Kidney tubule cell (primary cell): ENCODE measurements around the gene ARMC5.

ENCODE experiments used
- DNase-seq: peaks from one replicate; pipeline ENCODE4 v3.0.0-alpha.2; 2018; ENCODE audit warnings: low spot score

The ARMC5 gene

DNA sequence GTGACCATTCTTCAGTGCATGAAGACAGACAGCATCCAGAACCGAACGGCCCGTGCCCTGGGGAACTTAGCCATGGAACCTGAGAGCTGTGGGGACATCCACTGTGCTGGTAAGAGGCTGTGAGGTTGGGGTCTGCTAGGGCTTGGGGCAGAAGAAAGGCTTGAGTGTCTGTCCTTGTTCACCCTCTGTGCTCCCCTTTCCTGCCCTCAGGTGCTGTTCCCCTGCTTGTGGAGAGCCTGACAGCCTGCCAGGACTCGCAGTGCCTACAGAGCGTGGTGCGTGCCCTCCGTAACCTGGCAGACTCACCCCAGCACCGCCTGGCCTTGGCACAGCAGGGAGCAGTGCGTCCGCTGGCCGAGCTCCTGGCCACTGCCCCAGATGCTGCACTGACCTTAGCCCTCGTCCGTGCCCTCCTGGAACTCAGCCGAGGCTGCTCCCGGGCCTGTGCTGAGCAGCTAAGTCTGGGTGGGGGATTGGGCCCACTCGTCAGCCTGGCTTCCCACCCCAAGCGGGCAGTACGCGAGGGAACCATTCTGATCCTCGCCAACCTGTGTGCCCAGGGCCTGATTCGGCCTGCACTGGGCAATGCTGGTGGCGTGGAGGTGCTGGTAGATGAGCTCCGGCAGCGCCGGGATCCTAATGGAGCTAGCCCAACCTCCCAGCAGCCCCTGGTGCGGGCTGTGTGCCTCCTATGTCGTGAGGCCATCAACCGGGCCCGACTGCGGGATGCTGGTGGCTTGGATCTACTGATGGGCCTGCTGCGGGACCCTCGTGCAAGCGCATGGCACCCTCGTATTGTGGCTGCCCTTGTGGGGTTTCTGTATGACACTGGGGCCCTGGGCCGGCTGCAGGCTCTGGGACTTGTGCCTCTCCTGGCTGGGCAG is 2.9 kb downstream of the ARMC5 start:
- no peak for DNase-seq

DNA sequence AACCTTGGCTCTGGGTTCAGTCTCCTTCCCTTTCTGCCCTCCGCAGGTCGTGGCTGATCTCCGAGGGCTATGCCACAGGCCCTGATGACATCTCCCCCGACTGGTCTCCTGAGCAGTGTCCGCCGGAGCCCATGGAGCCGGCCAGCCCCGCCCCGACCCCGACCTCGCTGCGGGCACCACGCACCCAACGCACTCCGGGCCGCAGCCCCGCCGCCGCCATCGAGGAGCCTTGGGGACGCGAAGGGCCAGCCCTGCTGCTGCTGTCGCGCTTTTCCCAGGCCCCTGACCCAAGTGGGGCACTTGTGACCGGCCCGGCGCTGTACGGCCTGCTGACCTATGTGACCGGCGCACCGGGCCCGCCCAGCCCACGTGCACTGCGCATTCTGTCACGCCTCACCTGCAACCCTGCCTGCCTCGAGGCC is 5.1 kb downstream of the ARMC5 start:
- no peak for DNase-seq

DNA sequence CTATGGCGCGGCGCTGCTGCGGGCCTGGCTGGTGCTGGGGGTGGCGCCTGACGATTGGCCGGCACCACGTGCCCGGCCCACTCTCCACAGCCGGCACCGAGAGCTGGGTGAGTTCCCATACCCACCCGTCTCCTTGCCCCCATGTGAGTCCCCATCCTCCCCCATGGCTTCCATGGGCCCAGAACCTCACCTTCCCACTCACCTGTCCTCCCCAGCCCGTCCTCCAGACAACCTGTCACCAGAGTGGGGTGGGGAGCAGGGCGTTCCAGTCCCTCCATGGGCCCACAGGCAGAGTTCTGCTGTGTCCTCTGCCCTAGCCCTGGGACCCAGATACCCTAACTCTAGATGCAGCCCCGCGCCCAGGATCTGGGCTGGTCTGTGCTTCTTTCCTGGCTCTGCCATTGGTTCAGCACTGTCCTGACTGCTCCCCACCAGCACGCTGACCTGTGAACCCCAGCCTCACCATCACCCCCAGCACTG is 5.5 kb downstream of the ARMC5 start:
- DNase-seq = no peak

DNA sequence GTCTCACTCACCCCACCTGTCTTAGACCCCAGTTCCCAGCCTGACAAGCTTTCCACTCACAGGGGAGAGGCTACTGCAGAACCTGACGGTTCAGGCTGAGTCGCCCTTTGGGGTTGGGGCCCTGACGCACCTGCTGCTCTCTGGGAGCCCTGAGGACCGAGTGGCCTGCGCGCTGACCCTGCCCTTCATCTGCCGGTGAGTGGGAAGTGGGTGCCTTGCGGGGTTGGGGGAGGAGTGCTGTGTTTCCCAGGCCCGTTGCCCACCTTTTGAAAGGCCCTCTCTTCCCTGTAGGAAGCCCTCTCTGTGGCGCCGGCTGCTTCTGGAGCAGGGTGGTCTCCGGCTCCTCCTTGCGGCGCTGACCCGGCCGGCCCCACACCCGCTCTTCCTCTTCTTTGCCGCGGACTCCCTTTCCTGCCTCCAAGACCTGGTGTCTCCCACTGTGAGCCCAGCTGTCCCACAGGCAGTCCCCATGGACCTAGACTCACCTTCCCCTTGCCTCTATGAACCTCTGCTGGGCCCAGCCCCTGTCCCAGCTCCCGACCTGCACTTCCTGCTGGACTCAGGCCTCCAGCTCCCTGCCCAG is 6.6 kb downstream of the ARMC5 start:
- DNase-seq = no peak

DNA sequence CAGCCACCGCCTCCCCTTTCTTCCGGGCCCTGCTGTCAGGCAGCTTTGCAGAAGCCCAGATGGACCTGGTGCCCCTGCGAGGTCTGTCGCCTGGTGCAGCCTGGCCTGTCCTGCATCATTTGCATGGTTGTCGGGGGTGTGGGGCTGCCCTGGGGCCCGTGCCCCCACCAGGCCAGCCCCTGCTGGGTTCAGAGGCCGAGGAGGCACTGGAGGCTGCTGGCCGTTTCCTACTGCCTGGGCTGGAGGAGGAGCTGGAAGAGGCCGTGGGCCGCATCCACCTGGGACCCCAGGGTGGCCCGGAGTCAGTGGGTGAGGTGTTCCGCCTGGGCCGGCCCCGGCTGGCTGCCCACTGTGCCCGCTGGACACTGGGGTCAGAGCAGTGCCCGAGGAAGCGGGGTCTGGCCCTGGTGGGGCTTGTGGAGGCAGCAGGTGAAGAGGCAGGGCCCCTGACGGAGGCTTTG is 7.1 kb downstream of the ARMC5 start:
- no peak for DNase-seq

DNA sequence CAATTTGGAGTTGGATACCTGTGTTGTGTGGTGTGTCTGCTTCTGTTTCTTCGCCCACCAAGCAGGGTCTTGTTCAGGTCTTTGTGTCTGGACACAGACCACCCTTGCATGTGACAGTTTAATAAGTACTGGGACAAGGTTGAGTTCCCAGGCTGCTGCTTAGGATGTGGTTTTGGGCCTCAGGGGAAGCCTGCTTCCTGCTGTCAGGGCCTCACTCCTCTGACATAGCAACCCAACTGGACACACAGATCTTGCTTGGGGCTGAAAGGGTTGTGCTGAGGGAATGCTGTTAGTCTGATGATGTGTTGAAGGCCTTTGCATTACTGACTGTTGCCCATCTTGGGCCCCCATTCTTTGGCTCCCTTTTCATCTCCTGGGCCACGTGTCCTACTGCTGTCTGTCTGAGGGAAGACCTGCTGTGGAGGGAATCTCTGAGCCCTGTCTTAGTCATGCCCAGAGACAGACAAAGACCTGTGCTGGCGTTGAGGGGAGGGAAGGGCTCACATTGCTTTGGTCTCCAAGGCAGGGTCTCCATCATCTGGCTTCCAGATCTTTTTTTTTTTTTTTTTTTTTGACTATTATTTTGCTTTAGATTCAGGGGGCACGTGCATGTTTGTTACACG is 8.0 kb downstream of the ARMC5 start:
- no peak for DNase-seq

DNA sequence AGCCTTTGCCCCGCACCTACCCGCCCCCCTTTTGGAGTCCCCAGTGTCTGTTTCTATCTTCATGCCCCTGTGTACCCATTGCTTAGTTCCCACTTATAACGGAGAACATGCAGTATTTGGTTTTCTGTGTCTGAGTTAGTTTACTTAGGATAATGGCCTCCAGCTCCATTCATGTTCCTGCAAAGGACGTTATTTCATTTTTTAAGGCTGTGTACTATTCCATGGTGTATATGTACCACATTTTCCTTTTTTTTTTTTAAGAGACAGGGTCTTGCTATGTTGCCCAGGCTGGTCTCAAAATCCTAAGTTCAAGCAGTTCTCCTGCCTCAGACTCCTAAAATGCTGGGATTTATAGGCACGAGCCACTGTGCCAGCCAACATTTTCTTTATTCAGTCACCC is 8.6 kb downstream of the ARMC5 start:
- DNase-seq = no peak

DNA sequence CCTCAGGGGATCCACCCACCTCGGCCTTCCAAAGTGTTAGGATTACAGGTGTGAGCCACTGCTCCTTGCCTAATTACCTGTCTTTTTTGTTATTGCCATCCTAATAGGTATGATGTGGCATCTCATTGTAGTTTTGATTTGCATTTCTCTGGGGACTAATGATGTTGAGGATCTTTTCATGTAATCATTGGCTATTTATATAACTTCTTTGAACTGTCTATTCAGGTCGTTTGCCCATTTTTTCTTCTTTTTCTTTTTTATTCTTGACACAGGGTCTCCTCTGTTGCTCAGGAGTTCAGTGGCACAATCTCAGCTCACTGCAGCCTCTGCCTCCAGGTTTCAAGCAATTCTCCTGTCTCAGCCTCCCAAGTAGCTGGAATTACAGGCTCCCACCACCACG is 11.3 kb downstream of the ARMC5 start:
- no peak for DNase-seq

DNA sequence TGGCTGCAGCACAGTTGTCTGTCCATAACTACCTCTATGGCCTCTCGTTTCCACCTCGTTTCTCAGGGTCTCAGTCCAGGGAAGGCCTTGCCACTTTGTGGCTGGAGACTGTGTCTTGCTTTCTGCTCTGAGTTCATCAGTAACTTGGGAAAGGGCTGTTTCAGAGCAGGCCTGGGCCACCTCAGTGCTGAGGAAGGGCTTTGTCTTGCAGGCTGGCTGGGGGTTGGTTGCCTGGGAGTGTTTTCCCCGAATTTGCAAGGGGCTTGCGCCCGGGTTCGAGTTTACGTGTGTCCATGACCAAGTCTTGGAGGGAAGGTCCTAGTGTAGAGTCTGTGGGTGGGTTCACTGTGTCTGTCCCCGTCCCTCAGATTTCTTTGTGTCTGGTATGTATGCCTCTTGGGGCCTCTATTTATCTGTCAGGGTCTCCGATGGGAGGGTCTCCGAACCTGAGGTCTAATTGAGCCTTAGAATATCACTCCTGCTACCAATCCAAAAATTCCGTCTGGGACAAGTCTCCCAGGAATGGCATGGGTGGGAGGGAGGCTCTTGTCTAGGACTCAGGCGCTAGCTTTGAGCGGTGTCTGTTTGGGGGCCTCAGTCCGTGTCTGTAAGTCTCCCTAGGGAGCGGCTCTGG is 12.1 kb downstream of the ARMC5 start:
- no peak for DNase-seq

DNA sequence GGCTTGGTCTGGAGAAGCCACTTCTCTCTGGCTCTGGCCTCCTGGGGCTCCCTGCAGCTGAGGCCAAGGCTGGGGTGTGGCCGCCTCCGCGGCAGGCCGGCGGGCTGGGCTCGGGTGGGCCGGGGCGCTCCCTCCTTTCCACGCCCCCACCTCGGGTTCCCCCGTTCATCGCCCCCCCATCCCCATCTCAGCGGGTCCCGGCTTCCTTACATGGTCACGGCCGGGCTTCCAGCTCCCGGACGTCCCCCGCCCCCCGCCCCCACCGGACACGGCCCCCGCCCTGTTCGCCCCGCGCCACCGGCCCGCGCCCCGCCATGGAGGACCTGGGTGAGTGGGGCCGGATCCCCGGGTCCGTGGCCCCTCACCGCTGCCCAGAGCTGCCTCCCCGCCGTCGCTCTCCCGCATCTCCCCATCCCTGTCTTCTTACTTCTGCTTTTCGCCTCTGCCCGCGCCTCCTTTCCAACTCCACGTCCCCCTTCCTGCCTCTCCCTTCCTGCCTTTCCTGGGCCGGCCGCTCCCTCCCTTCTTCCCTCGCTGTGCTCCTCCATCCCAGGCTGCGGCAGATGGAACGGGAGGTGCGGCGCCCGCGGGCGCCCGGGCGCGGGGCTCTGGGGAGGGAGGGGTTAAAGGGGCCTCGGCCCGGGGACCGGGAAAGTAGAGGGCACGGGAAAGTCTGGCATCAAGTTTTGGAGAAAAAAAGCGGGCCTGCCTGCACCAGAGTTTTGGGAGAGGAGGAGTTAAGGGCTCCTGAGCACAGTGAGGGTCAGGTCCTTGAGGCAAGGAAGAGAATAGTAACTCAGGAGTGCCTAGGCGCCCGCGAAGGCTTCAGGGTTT is 12.8 kb downstream of the ARMC5 start, which contains the start of gene TGFB1I1:
TSS of gene TGFB1I1 (plus strand) at position 278 of the 834 bp plus-strand sequence. CDS start at position 315, 37 bp downstream.
- peak; percentile 55 for DNase-seq

DNA sequence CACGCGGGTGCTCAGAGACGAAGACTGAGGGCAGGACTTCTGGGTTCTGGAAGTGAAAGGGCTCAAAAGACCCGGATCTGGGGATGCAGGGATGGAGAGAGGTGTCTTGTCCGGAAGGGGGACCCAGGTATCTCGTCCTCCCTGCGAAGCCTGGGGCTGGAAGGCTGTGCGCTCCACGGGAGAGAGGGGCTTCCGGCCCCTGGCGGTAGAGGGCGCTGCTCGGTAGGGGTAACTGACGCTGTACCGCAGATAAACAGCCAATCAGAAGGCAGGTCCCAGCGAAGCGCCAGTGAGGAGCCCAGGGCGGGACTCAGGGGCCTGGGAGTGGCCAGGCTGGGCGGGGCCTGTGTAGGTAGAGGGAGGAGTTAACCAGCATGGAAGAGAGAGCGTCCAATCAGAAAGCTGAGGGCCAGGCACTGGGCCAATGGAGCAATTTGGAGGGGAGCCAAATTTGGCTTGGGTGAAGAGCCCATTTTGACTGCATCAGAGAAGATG is 13.5 kb downstream of the ARMC5 start:
- peak; percentile 89 for DNase-seq

DNA sequence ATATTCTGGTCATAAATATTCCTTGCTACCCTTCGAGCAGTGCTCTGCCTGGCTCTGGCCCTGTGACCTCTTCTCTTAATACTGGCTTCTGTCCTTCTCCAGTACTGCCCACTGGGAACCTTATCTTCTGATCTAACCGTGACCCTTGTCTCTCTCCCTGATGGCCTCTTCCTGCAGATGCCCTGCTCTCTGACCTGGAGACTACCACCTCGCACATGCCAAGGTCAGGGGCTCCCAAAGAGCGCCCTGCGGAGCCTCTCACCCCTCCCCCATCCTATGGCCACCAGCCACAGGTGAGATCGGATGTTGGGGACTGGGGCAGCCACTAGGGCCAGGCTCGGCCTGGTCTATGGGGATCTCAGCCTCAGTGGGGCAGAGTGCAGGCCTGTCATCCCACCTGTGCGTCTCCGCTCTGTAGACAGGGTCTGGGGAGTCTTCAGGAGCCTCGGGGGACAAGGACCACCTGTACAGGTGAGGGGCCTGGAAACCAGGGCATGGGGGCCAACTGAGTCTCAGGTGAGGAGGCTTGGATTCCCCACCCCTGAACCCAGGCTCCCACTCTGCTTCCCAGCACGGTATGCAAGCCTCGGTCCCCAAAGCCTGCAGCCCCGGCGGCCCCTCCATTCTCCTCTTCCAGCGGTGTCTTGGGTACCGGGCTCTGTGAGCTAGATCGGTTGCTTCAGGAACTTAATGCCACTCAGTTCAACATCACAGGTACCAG is 14.1 kb downstream of the ARMC5 start:
- no peak for DNase-seq

DNA sequence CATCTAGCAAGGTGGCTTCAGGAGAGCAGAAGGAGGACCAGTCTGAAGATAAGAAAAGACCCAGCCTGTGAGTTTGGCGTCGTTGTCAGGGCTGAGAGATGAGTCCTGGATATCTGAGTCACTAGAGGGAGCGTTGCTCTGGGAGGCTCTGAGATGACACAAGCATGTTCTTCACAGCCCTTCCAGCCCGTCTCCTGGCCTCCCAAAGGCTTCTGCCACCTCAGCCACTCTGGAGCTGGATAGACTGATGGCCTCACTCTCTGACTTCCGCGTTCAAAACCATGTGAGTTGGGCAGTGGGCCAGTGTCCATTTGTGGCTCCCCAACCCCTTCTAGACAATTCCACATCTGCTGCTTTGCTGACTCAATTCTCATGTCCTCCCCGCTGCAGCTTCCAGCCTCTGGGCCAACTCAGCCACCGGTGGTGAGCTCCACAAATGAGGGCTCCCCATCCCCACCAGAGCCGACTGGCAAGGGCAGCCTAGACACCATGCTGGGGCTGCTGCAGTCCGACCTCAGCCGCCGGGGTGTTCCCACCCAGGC is 14.9 kb downstream of the ARMC5 start:
- DNase-seq = no peak

DNA sequence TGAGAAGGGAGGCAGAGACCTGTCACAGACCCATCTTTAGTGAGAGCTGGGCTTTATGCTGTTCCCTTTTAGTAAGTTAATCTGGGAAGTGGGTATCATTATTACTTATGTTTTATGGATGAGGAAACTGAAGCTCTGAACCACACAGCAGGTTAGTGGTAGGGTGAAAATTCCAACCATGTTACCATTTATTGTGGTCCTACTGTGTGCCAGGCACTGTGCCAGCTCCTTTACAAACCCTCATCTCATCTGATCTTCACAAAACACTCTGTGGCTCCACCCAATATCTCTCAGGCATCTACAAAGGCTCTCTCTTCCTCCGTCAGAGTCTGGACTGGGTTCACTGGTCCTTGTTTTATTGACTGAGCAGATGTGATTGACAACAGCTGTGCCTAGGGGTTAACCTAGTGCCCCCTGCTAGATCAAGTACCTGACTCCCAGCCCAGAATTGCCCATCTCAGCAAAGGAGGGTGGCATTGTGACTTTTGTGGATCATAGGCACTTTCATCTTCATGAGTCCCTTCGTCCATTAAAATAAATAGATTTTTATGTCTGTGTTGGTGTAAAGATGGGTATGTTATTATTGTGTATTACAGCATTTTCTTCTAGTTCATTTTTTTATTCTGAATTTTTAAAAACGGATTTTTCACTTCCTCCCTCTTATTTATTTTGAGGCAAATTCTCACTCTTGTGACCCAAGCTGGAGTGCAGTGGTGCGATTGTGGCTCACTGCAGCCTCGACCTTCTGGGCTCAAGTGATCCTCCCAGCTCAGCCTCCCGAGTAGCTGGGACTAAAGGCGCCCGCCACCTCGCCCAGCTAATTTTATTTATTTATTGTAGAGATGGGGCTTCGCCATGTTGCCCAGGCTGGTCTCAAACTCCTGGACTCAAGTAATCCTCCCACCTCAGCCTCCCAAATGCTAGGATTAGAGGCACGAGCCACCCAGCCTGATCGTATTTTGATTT is 15.8 kb downstream of the ARMC5 start:
- DNase-seq = no peak

DNA sequence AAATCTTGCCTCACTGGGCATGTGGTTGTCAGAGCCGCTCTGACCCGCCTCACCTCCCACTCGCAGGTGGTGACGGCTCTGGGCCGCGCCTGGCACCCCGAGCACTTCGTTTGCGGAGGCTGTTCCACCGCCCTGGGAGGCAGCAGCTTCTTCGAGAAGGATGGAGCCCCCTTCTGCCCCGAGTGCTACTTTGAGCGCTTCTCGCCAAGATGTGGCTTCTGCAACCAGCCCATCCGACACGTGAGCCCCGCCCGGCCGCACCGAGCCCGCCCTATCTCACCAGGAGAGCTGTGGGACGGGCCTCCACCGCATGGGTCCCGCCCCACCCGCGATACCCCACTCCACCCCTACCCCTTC is 16.6 kb downstream of the ARMC5 start:
- DNase-seq = no peak

DNA sequence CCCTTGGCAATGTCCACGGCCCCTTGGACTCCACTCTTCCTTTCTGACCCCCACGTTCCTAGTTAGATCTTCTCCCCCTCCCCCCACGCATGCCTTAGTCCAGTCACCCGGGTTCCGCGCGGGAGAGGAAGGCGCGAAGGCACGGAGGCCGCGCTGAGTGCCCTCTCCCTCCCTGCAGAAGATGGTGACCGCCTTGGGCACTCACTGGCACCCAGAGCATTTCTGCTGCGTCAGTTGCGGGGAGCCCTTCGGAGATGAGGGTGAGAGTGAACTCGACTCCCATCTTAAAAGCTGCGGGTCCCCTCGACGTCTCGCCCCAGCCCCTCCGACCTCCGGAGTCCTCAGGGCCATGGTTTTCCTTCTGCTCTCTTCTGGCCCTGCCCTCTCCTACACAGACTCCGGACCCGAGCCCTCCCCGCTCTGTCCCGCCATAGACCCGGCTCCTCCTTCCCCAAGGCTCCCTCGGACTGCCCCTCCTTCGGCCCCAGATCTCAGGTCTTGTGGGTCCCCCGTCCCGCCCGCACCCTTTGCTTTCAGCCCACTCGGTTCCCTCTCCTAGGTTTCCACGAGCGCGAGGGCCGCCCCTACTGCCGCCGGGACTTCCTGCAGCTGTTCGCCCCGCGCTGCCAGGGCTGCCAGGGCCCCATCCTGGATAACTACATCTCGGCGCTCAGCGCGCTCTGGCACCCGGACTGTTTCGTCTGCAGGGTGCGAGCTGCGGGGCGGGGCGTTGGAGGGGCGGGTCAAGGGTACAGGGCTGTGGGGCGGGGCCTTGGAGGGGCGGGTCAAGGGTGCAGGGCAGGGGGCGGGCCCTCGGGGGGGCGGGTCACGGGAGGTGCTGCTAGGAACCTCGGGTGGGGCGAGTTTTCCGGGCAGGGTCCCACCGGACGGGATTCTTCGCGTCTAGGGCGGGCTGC is 17.3 kb downstream of the ARMC5 start:
- peak; percentile 70 for DNase-seq

DNA sequence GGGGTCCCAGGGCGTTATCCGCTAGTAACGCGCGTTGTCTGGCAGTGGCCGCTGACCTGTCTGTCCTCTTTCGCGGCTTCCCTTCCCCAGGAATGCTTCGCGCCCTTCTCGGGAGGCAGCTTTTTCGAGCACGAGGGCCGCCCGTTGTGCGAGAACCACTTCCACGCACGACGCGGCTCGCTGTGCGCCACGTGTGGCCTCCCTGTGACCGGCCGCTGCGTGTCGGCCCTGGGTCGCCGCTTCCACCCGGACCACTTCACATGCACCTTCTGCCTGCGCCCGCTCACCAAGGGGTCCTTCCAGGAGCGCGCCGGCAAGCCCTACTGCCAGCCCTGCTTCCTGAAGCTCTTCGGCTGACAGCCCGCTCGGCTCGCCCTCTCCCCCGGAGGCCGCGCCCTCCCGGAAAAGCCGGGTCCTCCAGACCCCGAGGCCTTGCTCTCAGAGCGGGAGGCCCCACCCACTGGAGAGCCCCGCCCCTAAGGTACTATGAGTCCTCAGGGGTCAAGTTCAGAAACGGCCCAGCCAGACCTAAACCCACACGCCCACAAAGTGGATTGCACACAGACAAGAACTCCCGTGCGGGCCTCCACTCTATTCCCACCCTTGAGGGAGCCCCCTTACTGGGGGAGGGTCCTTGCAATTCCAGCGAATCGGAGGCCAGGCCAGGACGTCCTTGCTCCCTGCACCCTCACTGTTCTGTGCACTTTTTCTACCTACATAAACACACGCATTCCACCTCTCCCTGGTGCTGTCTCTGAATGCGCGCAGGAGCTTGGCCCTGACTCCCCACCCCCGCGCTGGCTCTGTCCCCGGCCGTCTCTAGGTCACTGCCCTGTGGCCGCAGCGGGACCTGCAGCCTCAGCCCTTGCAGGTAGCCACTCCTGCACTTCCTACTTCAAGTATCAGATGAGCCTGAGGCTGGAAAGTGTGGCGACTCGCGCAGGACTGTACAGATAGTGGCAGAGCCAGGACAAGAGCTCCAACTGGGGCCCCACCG is 18.2 kb downstream of the ARMC5 start:
- peak; percentile 68 for DNase-seq
